Lower lobe of right lung (tissue), 2 donors: Measurements from ENCODE around the gene FGF11. TPM values are rescaled to one million over a fixed set of nuclear protein-coding genes. Genes with fewer than 3 reads are reported as not detected.

ENCODE experiments used
- ATAC-seq, 2 donors: fragments of 200-7000 bp; cut with Tn5 transposase; one replicate each; pipeline ENCODE4 v1.9.1; 2020 to 2022; ENCODE audit warnings: mild to moderate bottlenecking in 2 of 2, moderate library complexity in 2 of 2
- DNase-seq: peaks from one replicate; pipeline ENCODE4 v3.0.0-alpha.2; 2020
- H3K27ac ChIP-seq: fragments of 200-600 bp; one replicate; pipeline ENCODE4 v1.8.0; 2022
- H3K27me3 ChIP-seq: fragments of 200-600 bp; one replicate; pipeline ENCODE4 v1.8.0; 2022; ENCODE audit warnings: low read depth
- H3K36me3 ChIP-seq: fragments of 200-600 bp; one replicate; pipeline ENCODE4 v1.8.0; 2022; ENCODE audit warnings: mild to moderate bottlenecking
- H3K4me1 ChIP-seq: fragments of 200-600 bp; one replicate; pipeline ENCODE4 v1.8.0; 2022
- H3K4me3 ChIP-seq: fragments of 200-600 bp; one replicate; pipeline ENCODE4 v1.8.0; 2022; ENCODE audit warnings: mild to moderate bottlenecking
- H3K9me3 ChIP-seq: fragments of 200-600 bp; one replicate; pipeline ENCODE4 v1.8.0; 2022
- CTCF ChIP-seq: fragments of 200-600 bp; IDR thresholded peaks from one replicate; pipeline ENCODE4 v1.8.0; 2022; ENCODE audit warnings: antibody characterized with exemption, mild to moderate bottlenecking
- intact Hi-C: fragments of 100-400 bp; cut with DNase I; formaldehyde crosslinking; loops from one replicate; pipeline ENCODE4 v1.11.0; 2022
- total RNA-seq: library from RNA; stranded (reverse); fragmentation: NEBNext Ultra II Directional; extraction: Animal tissue kit (Norgen Biotek cat#: 25700); gene quantifications from one replicate; pipeline ENCODE4 v1.2.1, GENCODE V29; 2021
- donor health status: DM: no; HTN: yes; CAD: no; lungs with severe emphysema.

The FGF11 gene
- total RNA-seq, 1 donor from 2014 or later: 1.2 TPM

DNA sequence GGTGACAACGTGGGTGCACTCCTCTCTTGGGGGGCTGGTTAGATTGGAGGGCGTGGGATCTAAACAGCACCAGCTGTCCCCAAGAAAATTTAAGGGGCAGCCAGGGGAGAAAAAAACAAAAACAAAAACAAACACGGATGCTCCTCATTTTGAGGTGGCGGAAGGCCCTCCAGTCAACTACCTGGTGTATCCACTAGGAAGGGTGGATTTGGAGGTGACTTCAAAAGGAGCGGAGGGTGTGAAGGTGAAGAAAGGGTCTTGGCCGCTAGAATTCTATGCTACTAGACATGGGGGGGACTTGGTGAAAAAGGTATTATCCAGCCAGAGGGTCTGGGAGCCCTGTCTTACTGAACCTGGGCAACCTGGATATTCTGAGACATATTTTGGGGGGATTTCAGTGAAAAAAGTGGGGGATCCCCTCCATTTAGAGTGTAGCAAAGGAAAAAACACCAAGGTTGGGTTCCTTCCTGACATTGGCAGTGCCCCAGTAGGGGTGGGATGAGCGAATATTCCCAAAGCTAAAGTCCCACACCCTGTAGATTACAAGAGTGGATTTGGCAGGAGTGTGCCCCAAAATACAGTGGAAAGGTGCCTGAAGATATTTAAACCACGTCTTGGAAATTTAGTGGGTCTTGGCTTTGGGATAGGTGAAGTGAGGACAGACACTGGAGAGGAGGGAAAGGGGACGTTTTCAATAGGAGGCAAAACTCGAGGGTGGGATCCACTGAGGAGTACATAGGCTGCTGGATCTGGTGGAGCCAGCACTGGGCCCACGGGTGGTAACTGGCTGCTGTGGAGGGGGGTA lies 454 bp upstream of the FGF11 start:
- TF ChIP-seq CTCF: no peak
- Histone ChIP-seq H3K36me3 (no peaks in the 10 kb centered on the region), H3K4me3 (peak overlapping the region; percentile 76), H3K9me3 (no peaks in the 10 kb centered on the region), H3K4me1 (peaks cover 56% of the 10 kb centered on the region), H3K27me3 (peaks cover 34% of the 10 kb centered on the region), H3K27ac (no peak overlapping the region)
- intact Hi-C loops: no loop called here
- no peak for ATAC-seq
- DNase-seq: no peak

GRCh38 chr17:7440113-7440833 lies 961 bp downstream of the FGF11 start:
- ATAC-seq: no peak
- peak; percentile 72 for DNase-seq
- H3K27ac ChIP-seq: no peak overlapping the region
- intact Hi-C loops: no loop called here
- peak overlapping the region; percentile 43 for H3K4me3 ChIP-seq
- no peaks in the 10 kb centered on the region for H3K36me3 ChIP-seq
- peaks cover 63% of the 10 kb centered on the region for H3K4me1 ChIP-seq
- H3K27me3 ChIP-seq: peaks cover 43% of the 10 kb centered on the region
- H3K9me3 ChIP-seq: no peaks in the 10 kb centered on the region
- TF ChIP-seq CTCF: no peak

DNA sequence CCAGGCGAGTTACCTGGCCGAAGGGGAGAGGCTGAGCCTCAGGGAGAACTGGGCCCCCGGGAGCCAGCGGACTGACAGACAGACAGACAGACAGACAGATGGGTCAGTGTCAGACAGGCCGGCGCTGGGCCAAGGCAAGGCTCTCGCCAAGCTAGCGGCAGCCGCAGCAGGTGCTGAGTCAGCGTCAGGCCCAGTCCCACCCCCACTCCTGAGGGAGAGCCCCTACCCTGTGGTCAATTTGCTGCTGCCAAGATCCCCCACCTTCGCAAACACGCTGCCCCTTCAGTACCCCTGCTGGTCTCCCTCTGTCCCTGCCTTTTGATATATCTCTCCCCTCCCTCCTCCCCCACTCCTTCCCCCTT lies 1.5 kb downstream of the FGF11 start:
- Histone ChIP-seq H3K4me3 (no peak overlapping the region), H3K27me3 (peaks cover 47% of the 10 kb centered on the region)

DNA sequence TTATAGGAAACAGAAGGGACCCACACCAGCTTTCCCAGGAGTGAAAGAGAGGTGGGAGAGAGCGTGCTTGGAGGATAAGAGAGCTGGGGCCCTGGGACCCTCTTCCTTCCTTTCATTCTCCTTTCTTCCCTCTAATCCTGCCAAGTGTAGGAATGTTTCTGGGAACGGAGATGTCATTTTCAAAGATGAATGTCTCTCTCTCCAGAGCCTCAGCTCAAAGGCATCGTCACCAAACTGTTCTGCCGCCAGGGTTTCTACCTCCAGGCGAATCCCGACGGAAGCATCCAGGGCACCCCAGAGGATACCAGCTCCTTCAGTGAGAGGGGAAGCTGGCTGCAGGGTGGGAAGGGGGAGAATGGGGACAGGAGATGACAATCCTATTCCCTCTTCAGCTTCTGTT lies 2.0 kb downstream of the FGF11 start:
- H3K9me3 ChIP-seq: no peaks in the 10 kb centered on the region
- peaks cover 61% of the 10 kb centered on the region for H3K4me1 ChIP-seq
- no peaks in the 10 kb centered on the region for H3K36me3 ChIP-seq
- no peak for DNase-seq
- no peak overlapping the region for H3K4me3 ChIP-seq
- no peak overlapping the region for H3K27ac ChIP-seq
- no peak for TF ChIP-seq CTCF
- H3K27me3 ChIP-seq: peaks cover 49% of the 10 kb centered on the region
- intact Hi-C loops: no loop called here
- ATAC-seq: no peak

More for the DNA sequence above, 1.5 kb downstream of the FGF11 start:
- H3K9me3 ChIP-seq: no peaks in the 10 kb centered on the region
- H3K36me3 ChIP-seq: no peaks in the 10 kb centered on the region
- TF ChIP-seq CTCF: no peak
- ATAC-seq: no peak
- no peak for DNase-seq
- H3K27ac ChIP-seq: no peak overlapping the region
- H3K4me1 ChIP-seq: peaks cover 64% of the 10 kb centered on the region
- intact Hi-C loops: no loop called here

DNA sequence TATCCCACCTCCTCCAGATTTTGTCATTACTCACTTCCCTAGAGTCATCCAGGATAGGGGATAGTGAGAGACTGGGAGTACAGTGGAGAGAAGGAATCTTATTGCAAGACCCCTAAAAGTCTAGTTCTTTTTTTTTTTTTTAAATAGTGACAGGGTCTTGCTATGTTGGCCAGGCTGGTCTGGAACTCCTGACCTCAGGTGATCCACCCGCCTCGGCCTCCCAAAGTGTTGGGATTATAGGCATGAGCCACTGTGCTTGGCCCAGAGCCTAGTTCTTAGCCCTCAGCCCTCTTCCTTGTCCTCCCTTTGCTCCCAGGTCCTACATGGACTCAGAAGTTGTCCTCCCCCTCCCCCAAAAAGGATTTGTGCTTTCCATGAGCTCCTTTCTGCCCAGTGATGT lies 2.8 kb downstream of the FGF11 start:
- no peak overlapping the region for H3K27ac ChIP-seq
- no peak for TF ChIP-seq CTCF
- H3K4me1 ChIP-seq: peaks cover 59% of the 10 kb centered on the region

More for the DNA sequence above, 2.8 kb downstream of the FGF11 start:
- no peaks in the 10 kb centered on the region for H3K9me3 ChIP-seq
- DNase-seq (no peak), ATAC-seq (no peak)
- intact Hi-C loops: no loop called here
- peaks cover 58% of the 10 kb centered on the region for H3K27me3 ChIP-seq
- H3K36me3 ChIP-seq: no peaks in the 10 kb centered on the region
- no peak overlapping the region for H3K4me3 ChIP-seq
